RWPE2 (cell line): Measurements from ENCODE around the gene LRWD1.
"Not testable (repeated sequence)": the region's sequence is repeated elsewhere in the genome, so short reads cannot be mapped to it uniquely, and the experiment has no call there.

Source experiments
- ATAC-seq: fragments of 200-7000 bp; cut with Tn5 transposase; 3 replicates; pipeline ENCODE4 v1.9.1; 2021; ENCODE audit warnings: low read depth
- DNase-seq: peaks from one replicate; pipeline ENCODE4 v3.0.0-alpha.2; 2020; ENCODE audit warnings: low spot score
- H3K27ac ChIP-seq: fragments of 450-650 bp; 2 replicates; pipeline ENCODE4 v1.5.1; 2017; ENCODE audit warnings: mild to moderate bottlenecking; ENCODE audit not compliant: poor library complexity, severe bottlenecking
- H3K27me3 ChIP-seq: fragments of 250-450 bp; sonication (Bioruptor Pico); 2 replicates; pipeline ENCODE4 v1.5.1; 2021; ENCODE audit warnings: mild to moderate bottlenecking, moderate library complexity; ENCODE audit not compliant: insufficient read depth, poor library complexity, severe bottlenecking
- H3K36me3 ChIP-seq: fragments of 250-450 bp; sonication (Bioruptor Pico); 2 replicates; pipeline ENCODE4 v1.5.1; 2020; ENCODE audit warnings: low read depth, mild to moderate bottlenecking, moderate library complexity
- H3K4me1 ChIP-seq: fragments of 250-450 bp; sonication (Bioruptor Pico); 2 replicates; pipeline ENCODE4 v1.5.1; 2021; ENCODE audit warnings: mild to moderate bottlenecking, moderate library complexity; ENCODE audit not compliant: insufficient read depth, poor library complexity, severe bottlenecking
- H3K4me3 ChIP-seq: fragments of 250-450 bp; sonication (Bioruptor Pico); 2 replicates; pipeline ENCODE4 v1.5.1; 2021; ENCODE audit warnings: mild to moderate bottlenecking, moderate library complexity; ENCODE audit not compliant: severe bottlenecking
- H3K9me3 ChIP-seq: fragments of 250-450 bp; sonication (Bioruptor Pico); 2 replicates; pipeline ENCODE4 v1.5.1; 2021; ENCODE audit warnings: mild to moderate bottlenecking, moderate library complexity; ENCODE audit not compliant: severe bottlenecking
- TF ChIP-seq, protein P1 (sequence below): fragments of 450-650 bp; IDR thresholded peaks from one replicate; pipeline ENCODE4 v1.5.1; 2017; ENCODE audit warnings: mild to moderate bottlenecking, moderate library complexity; ENCODE audit not compliant: poor library complexity, severe bottlenecking

Gene LRWD1

DNA sequence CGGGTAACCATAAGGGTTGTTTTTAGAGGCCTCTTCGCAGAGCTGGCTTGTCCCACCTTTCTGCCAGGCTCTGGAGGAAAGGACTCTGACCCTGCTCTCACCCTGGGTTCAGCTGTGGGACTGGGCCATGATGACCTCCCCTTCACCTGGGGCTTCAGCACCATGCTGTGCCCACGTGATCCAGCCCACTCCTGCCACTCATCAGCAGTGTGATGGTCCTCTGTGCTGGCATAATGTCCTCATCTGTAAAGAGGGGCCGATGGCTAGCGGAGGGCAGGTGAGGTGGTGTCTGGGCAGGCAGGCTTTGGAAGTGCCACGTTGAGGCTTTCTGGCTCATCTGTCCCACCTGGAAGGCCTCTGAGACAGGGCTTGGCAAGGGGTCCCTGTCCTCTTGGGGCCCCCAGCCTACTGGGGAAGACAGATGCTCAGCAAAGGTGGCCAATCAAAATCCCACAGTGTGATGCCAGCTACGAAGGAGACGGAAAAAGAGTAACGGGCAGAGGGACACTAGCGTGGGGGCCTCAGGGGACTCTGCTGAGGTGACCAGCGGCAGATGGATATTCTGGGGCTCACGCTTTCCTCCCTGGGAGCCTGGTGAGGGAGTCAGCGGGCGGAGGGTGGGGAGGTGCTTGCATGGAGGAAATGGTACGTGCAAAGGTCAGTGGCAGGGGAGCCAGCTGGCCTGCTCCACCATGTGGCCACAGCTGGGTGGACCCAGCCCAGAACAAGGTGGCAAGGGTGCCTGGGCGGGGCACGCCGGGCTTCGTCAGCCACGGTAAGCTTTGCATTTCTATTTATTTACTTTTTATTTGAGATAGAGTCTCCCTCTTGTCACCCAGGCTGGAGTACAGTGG, 5.4 kb downstream of the LRWD1 start:
- Histone ChIP-seq H3K9me3 (no peaks in the 10 kb centered on the region), H3K36me3 (peaks cover 25% of the 10 kb centered on the region), H3K27ac (no peak overlapping the region), H3K4me3 (no peak overlapping the region), H3K27me3 (no peaks in the 10 kb centered on the region), H3K4me1 (no peaks in the 10 kb centered on the region)
- DNase-seq (peak; percentile 57), ATAC-seq (no peak)
- TF ChIP-seq, protein P1, sequence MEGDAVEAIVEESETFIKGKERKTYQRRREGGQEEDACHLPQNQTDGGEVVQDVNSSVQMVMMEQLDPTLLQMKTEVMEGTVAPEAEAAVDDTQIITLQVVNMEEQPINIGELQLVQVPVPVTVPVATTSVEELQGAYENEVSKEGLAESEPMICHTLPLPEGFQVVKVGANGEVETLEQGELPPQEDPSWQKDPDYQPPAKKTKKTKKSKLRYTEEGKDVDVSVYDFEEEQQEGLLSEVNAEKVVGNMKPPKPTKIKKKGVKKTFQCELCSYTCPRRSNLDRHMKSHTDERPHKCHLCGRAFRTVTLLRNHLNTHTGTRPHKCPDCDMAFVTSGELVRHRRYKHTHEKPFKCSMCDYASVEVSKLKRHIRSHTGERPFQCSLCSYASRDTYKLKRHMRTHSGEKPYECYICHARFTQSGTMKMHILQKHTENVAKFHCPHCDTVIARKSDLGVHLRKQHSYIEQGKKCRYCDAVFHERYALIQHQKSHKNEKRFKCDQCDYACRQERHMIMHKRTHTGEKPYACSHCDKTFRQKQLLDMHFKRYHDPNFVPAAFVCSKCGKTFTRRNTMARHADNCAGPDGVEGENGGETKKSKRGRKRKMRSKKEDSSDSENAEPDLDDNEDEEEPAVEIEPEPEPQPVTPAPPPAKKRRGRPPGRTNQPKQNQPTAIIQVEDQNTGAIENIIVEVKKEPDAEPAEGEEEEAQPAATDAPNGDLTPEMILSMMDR: no peak

DNA sequence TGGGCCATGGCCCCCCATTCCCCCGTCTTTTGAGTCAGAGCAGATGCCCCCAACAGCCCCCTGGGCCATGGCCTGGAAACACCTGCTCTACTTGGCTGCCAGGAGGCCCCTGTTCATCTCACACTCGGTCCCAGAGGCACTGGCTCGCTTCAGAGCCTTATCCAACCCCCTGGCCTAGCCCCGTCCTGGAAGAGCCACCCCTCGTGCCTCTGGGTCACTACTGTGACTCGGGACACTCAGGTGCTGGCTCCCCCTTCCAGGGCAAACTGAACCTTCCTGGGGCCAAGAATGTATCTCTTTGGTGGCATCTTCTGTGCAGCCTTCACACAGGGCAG, 7.0 kb downstream of the LRWD1 start:
- Histone ChIP-seq H3K36me3 (peaks cover 19% of the 10 kb centered on the region), H3K27ac (no peak overlapping the region), H3K4me3 (no peak overlapping the region), H3K4me1 (no peaks in the 10 kb centered on the region), H3K9me3 (no peaks in the 10 kb centered on the region), H3K27me3 (no peaks in the 10 kb centered on the region)
- no peak for ATAC-seq
- TF ChIP-seq, protein P1: no peak
- DNase-seq: no peak

DNA sequence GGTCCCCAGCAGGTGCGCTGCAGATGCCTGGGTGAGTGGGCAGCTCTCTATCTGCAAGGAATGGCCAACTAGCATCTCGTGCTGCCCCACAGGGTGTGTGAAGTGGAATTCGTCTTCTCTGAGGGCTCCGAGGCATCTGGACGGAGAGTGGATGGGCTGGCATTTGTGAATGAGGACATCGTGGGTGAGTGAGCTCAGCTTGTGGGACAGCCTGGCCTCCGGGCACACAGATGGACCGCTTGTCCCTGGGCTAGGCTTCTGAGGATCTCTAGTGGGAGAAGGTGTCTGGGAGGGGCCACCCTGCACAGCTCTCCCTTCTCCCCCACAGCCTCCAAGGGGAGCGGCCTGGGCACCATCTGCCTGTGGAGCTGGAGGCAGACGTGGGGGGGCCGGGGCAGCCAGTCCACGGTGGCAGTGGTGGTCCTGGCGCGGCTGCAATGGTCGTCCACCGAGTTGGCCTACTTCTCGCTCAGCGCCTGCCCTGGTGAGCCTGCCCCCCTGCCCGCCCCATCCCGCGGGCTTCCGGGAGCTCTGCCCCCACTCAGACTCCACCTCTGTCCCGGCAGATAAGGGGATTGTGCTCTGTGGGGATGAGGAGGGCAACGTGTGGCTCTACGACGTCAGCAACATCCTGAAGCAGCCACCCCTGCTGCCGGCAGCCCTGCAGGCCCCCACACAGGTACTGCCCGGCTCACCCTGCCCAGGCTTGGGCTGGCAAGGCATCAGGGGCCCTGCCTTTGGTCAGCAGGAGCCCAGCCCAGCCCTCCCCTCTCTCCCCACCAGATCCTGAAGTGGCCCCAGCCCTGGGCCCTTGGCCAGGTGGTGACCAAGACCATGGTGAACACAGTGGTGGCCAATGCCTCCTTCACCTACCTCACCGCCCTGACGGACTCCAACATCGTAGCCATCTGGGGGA, 7.6 kb downstream of the LRWD1 start:
- peaks cover 19% of the 10 kb centered on the region for H3K36me3 ChIP-seq
- H3K4me3 ChIP-seq: no peak overlapping the region
- DNase-seq (peak; percentile 59), ATAC-seq (peak; percentile 5; the same call in 1 of the 3 replicates)
- H3K9me3 ChIP-seq: no peaks in the 10 kb centered on the region
- no peak overlapping the region for H3K27ac ChIP-seq
- H3K4me1 ChIP-seq: no peaks in the 10 kb centered on the region
- H3K27me3 ChIP-seq: no peaks in the 10 kb centered on the region
- TF ChIP-seq, protein P1: no peak

DNA sequence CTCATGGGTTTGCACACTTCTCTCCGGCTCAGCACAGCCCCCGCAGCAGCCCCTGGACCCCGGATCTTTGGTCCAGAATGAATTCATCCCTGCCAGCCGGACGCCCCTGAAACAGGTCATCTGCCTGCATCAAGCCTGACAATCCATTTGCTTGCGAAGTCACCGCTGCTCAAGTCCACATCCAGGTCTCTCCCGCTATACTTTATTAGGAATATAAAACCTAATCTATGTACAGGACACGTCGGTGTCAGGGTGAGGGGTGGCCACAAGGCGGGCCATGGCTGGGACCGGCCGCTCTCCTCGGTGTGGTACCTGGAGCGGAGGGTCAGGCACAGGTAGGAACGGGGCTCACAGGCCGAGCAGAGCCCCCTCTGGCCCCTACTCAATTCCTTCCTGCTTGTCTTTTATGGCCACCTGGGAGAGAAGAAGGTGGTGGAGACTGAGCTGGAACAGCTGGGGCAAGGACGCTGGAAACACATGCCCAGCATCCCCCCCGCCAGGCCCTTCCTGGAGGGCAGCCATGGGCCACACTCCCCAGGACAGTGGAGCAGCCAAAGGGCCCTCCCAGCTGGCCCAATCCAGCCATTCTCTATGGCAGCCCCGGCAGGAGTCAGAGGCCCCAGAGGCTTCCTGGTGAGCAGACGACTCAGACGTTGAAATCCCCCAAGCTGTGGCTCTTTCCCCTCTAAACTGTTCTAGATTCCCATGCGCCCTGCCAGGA, 8.6 kb downstream of the LRWD1 start:
- peaks cover 19% of the 10 kb centered on the region for H3K36me3 ChIP-seq
- no peaks in the 10 kb centered on the region for H3K4me1 ChIP-seq
- ATAC-seq: no peak
- H3K4me3 ChIP-seq: no peak overlapping the region
- DNase-seq: peak; percentile 53
- H3K27ac ChIP-seq: no peak overlapping the region
- H3K9me3 ChIP-seq: no peaks in the 10 kb centered on the region
- TF ChIP-seq, protein P1: no peak
- no peaks in the 10 kb centered on the region for H3K27me3 ChIP-seq

DNA sequence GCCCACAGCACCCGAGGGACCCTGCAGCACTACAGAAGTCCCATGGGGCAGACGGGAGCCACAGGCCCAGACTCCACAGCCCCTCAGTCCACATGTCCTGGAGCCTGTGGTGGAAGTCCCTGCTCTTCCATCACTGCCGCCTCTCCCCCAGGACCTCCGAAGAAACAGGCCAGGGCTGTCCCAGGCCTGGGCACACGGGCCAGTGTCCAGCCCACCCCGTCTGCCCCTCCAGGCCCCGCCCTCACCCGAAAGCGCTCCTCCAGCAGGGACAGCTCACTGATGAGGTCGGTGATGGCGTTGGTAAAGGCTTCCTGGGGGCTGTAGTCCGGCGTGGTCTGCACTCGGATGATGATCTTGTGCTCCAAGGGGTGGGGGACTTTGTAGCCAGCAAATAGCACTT, 9.3 kb downstream of the LRWD1 start:
- peak; percentile 24 for DNase-seq
- H3K27ac ChIP-seq, H3K4me3 ChIP-seq, ATAC-seq, H3K27me3 ChIP-seq, H3K9me3 ChIP-seq, H3K4me1 ChIP-seq: not testable (repeated sequence)
- peaks cover 19% of the 10 kb centered on the region for H3K36me3 ChIP-seq

DNA sequence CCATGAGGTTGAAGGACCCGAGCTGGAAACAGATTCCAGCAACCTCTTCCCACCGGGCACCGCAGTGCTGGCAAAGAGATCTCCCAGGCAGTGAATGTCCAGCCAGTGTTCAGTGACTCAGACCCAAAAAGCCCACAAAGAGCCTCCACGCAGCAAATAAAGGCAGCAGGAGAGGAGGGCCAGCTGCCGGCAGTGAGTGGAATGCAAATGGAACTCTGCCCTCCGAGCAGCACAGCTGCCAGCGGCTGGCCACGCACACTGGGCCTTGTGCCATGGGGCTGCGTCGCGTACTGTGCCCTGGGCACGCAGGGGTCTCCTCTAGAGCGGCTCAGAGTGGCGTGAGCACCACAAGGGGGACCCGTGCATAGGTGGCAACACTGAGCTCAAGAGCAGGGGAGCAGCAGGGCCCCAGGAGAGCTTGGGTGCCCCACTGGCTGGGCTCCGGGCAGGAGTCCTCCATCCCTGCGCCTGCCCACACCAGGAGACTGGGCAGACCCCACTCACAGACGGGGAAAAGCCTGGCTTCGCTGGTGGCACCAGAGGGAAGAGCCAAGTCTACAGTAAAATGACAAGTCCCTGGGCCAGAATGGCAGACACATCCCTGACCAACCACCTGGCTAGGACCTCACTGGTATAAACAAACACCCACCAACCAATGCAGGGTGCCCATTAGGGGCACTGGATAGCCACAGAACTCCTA, 10.1 kb downstream of the LRWD1 start:
- H3K9me3 ChIP-seq, H3K27ac ChIP-seq, H3K4me1 ChIP-seq, H3K4me3 ChIP-seq, ATAC-seq, H3K27me3 ChIP-seq: not testable (repeated sequence)
- H3K36me3 ChIP-seq: peaks cover 16% of the 10 kb centered on the region
- DNase-seq: peak; percentile 11
